NCI-H2171 treated with DMSO at 0.1 percent for 48 hours (cell line): ENCODE data around the gene OR2B6.

Source experiments
- DNase-seq: peaks from one replicate; lab custom pipeline; 2025; lab: John Stamatoyannopoulos, UW

The OR2B6 gene

DNA sequence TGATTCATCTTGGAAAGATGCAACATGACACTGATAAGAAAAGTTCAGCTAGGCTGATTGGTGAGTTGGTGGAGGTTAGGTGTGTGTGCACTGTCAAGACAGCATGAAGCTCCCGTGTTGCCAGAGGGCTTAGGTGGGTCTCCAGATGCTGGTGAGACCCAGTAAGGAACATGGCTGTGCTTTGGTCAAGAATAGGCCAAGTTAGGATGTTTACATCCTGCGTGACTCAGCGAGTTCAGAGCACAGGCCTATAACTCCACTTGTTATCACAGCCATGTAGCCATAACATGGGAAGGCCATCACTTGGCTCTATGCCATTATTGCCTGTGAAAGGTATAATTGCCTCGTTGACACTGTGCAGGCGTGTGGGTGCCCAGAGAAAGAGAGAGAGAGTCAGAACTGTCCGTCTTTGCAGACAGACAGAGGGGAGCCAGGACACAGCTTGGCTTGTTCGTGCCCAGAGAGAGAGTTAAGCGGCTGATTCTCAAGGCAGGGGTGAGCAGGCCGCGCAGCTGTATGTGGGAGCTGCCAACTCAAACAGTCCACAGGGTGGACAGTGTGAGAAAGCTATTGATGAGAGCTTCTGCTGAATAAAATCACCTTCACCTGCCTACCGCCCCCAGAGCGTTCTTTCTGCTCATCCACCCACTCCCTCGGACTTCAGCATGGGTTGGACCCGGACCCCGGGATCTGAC lies 43.5 kb downstream of the OR2B6 start:
- no peak for DNase-seq

- no peak for DNase-seq
Observed at GRCh38 chr6:28001351-28001750, 44.3 kb downstream of the OR2B6 start.

GRCh38 chr6:28001751-28002150 lies 44.7 kb downstream of the OR2B6 start:
- no peak for DNase-seq

DNA sequence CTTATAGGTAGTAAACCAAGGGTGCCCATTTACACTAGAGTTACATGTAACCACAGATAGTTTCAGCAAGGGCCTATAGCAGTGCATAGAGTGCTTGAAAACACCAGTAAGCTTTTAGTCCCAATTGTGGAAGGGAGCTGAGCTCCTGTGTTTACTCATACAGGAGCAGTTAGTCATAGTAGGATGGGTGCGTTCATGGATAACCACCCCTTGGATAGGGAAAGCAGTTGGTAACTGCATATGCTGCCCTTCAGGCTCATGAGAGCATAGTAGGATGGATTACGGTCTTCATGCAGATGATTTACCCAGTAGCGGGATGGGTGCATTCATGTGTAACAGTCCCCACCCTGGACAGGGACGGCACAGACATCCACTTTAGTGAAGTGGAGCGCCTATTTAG lies 45.1 kb downstream of the OR2B6 start:
- DNase-seq, result no peak

DNA sequence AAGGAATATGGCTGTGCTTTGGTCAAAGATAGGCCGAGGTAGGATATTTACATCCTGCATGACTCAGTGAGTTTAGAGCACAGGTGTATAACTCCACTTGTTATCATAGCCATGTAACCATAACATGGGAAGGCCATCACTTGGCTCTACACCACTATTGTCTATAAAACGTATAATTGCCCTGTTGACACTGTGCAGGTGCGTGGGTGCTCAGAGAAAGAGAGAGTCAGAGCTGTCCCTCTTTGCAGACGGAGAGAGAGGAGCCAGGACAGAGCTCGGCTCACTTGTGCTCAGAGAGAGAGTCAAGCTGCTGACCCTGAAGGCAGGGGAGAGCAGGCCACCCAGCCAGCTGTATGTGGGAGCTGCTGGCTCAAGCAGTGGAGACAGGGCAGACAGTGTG lies 46.0 kb downstream of the OR2B6 start:
- DNase-seq, result no peak

- DNase-seq, result no peak
Observed at GRCh38 chr6:28003661-28004060, 46.6 kb downstream of the OR2B6 start.

DNA sequence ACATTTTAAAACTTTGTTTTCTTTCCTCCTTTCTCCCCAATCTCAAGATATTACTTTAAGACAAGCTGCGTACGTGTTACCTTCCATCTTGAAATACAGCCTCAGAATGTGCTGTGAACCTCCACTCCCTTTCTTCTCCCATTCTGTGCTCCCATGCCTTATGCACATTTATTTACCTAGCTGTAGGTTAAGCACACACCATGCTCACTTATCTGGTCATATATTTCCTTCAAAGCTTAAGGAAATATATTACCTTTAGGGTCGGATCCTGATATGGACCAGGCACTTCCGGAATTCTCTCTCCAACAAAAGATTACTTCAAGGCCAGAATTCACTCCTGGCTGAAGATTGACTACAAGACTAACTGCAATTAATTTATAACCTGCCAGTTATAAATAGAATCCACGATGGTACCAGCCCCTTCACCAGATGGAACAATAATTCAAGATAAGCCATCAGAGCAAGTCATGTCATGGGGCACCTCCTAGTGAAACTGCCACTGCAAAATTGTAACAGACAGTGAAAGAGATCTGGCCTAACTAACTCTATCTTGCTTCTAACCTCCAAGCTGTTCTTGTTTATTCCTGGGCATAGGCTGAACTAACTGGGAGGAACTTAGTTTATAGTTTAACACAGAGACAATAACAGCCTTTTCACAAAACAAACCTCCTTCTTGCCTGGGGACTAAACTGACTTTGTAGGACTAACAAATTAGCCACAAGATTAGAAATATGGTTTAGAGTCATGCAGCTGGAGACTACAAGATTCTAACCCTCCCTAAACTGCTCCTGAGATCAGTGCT lies 47.5 kb downstream of the OR2B6 start:
- DNase-seq, result no peak

- DNase-seq, result no peak
Observed at GRCh38 chr6:28005152-28005890, 48.3 kb downstream of the OR2B6 start.

DNA sequence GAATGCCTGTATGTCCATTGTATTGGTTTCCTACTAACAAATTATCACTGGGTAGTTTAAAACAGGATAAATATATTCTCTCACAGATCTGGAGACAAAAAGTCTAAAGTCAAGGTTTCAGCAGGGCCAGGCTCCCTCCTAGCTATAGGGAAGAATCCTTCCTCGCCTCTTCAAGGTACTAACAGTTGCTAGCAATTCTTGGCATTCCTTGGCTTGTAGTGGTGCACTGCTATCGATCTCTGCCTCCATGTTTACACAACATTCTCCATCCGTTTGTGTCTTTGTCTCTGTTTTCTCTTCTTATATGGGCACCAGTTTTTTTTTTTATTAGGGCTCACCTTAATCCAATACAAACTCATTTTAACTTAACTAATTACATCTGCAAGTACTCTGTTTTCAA lies 48.9 kb downstream of the OR2B6 start:
- no peak for DNase-seq
